Stimulated activated CD8-positive, alpha-beta memory T cell treated with anti-CD3 and anti-CD28 coated beads, Interleukin-7, amount 100 ng/mL, for 24 hours (primary cell): ENCODE measurements around the gene ACKR4.
"Not testable (repeated sequence)": the region's sequence is repeated elsewhere in the genome, so short reads cannot be mapped to it uniquely, and the experiment has no call there.

Experiments used
- DNase-seq: peaks from one replicate; pipeline ENCODE4 v3.0.0-alpha.2; 2020; ENCODE audit warnings: low read depth

Gene ACKR4

DNA sequence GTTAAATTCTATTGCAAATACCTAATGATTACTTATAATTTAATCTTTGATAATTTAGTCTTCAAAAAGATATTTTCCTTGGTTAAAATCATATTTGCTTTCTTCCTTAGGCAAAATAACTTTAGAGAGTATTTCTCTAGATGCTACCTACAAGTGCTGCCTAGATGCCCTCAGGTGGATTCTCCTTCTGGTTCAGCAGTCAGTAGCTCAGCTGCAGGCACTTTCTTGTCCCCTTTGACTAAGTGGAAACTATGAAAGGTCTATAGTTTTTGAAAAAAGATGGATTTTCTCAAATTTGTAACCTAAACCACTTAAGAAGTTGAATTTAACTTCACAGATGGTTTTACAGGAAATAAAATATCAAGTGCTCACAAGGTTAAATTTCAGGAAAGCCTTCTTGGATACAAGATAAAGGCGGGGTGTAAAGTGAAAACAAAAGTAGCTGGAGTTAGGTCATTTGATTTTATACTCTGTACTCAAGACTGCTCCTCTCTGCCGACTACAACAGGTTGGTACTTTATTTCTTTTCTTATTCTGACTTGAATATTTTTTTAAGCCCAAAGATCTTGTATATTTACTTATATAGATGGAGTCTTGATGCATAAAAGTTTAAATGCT lies at the start of gene ACKR4:
Gene ACKR4, plus strand, starts transcription at position 455 of the 618 bp plus-strand sequence. CDS start 3,128 bp downstream, outside the sequence.
- DNase-seq, result no peak

DNA sequence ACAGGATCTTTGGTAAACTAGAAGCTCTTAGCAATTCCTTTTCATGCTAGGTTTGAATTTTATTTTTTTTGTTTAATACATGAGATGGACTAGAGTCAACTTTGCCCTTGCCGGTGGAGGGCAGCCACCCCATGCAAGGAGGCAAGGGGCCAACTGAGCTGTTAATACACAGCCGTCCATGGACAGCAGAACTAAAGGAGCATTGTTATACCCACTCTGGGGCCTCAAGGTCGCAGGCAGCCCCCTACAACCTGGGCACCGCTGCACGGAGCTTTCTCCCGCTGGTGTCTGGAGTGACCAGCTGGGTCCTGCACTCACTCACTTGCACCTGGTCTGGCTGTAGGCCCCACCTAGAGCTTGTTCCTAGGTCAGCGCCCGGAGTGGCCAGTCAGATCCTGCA lies 47.9 kb upstream of the ACKR4 start:
- no peak for DNase-seq

- DNase-seq, result no peak
These were observed 47.0 kb upstream of the ACKR4 start for GRCh38 chr3:132549890-132550578.

GRCh38 chr3:132550579-132551305 lies 46.3 kb upstream of the ACKR4 start:
- no peak for DNase-seq

GRCh38 chr3:132553826-132554225 lies 43.2 kb upstream of the ACKR4 start:
- DNase-seq, result no peak

GRCh38 chr3:132554437-132554836 lies 42.6 kb upstream of the ACKR4 start:
- no peak for DNase-seq

- DNase-seq, result no peak
These were observed 41.6 kb upstream of the ACKR4 start for GRCh38 chr3:132555306-132556035.

- DNase-seq, result not testable (repeated sequence)
These were observed 41.1 kb upstream of the ACKR4 start for GRCh38 chr3:132556036-132556386.

DNA sequence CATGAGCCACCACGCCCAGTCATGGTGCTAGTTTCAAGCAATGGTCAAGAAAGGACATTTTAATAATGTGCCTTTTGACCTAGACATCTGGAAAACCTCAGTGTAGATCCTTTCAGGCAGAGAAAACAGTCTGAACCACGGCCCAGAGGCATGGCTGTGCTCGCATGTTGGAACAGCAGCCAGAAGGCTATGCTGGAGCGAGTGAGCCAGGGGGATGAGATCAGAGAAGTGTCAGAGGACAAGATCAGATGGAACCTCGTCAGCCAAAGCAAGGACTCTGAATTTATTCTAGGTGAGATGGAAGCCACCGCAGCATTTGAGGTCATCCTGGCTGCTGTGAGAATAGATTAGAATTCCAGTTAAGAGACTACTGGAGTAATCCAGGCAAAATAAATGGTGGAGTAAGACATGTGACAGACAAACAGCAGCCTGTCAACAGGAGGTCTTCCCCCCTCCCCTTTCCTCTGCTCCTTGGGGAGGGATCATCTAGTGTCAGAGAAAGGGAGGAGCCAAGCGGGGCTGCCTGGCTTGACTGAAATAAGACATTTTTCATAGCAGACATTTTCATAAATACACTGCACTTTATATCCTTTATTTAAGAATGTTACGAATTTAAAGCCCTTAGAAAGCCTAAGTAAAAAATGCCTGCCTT lies 40.4 kb upstream of the ACKR4 start:
- no peak for DNase-seq

DNA sequence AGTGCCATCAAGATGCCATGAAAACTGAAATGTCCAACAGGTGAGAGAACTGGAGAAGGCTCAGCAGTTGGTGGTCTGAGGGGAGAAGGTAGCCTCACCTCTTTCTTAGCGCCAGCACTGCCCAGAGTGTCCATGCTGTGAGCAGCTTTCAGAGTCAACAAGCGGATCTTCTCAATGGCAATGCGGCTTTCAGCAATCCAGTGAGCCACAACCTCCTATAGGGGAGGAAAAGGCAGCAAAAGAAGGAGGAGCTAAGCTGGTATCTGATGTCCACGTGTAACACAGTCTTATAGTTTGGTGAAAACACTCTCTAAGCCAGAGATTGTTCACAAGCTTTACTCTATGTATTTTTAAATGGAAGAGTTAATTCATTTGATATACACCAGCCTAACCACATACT lies 36.1 kb upstream of the ACKR4 start:
- DNase-seq, result no peak

DNA sequence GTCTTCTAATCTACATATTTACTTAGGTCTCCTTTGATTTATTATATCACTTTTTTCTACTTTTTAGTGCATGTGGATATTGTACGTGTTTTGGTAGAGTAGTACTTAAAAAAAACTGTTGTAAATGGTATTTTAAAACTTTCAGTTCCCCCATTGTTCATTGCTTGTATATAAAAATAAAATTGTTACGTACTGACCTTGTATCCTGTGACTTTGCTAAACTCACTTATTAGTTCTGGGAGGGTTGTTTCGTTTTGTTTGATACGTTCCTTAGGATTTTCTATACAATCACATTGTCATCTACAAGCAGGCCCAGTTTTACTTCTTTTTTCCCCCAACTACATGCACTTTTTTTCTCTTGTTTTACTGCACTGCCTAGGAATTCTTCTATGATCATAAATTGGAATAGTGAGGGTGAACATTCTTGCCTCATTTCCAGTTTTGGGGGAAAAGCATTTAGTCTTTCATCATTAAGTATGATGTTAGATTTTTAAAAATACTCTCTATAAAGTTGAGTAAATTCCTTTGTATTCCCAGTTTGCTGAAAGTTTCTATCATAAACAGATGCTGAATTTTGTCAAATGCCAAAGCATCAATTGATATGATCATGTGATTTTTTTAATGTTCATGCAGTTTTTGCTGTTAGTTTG lies 33.5 kb upstream of the ACKR4 start:
- DNase-seq, result no peak

DNA sequence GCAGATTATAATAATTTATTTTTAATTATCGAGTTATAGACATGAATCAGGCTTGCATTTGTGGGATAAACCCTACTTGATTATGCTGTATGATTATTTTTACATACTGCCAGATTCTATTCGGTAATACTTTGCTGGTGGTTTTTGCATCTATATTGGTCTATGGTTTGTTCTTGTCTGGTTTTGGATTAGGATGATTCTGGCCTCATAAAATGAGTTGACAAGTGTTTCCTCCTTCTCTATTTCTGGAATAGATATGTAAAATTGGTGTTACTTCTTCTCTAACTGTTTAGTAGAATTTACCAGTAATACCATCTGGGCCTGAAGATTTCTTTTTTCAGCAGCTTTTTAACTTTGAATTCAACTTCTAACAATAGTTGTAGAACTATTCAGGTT lies 33.0 kb upstream of the ACKR4 start:
- DNase-seq, result no peak

DNA sequence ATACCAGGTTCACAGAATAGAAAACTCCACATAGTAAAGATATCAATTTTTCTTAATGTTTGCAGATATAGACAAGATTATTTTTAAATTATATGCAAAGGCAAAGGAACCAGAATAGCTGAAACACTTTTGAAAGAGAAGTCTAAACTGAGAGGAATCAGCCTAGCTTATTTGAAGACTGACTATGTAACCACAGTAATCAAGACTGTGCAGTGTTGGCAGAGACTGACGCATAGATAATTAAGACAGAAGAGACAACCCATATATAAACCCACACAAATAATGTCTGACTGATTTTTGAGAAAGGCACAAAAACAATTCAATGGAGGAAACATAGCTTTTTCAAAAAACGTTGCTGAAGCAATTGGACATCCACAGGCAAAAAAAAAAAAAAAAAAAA lies 28.6 kb upstream of the ACKR4 start:
- DNase-seq, result no peak

GRCh38 chr3:132569153-132569552 lies 27.9 kb upstream of the ACKR4 start:
- DNase-seq, result no peak

DNA sequence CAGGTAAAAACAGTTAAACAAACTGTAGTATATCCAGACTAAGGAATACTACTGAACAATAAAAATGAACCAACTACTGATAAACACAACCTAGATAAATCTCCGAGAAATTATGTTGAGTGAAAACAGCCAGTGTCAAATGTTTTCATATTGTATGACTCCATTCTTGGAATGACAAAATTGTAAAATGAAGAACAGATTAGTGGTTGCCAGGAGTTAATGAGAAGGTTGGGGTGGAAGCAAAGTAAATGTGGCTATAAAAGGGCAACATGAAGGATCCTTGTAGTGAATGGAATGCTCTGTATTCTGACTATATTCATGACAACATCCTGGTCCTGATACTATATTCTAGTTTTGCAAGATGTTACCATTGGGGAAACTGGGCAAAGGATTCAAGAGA lies 27.5 kb upstream of the ACKR4 start:
- no peak for DNase-seq

- no peak for DNase-seq
These were observed 27.1 kb upstream of the ACKR4 start for GRCh38 chr3:132570016-132570415.

DNA sequence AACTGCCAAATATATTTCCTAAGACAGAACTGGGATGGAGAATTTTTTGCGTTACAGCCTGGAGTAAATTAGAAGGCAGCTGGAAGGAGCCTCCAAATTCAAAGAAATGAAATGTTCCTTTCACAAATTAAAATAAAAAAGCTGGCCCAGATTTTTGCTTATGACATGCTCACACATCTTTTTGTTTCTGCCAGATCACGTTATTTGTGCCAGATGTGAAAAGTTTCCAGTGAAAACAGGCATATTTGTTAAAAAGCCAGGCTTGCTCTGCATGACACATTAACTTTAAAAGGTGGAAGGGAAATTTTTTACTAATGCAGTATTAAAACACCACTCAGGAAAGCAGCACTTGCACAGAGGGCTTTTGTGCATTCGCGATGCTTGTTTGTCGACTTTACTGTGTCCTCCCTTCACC lies 23.3 kb upstream of the ACKR4 start:
- DNase-seq, result no peak

DNA sequence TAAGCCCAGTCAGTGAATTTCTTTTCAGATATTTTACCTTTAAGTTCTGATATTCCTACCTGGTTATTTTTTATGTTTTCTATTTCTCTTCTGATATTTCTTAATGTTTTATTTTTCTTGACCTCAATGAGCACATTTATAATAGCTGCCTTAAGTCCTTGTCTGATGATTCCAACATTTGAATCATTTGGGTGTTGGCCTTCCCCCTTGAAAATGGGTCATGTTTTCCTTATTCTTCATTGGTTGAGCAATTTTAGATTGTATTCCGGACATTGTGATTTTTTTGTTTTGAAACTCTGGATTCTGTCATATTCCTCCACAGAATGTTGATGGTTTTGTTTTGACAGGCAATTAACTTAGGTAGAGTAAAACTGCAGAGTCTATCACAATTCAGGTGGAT lies 9.7 kb upstream of the ACKR4 start:
- no peak for DNase-seq

GRCh38 chr3:132592216-132592615 lies 4.9 kb upstream of the ACKR4 start:
- DNase-seq, result no peak

GRCh38 chr3:132593241-132593946 lies 3.7 kb upstream of the ACKR4 start:
- no peak for DNase-seq

DNA sequence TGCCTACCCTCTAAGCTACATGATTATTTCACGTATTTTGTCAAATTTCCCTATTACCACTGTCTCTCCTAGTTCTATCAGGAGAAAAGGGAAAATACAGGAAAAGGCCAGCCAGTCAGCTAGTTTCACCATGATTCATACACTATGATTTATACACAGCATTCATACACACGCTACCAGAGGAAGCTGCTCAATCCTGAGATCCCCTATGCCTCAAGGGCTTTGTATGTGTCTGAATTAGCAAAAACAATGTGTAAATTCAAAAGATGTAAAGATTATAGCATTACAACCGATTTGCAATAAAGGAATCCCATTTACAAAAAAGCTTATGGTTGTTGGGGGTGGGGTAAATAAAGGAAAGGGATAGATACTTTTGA lies 3.1 kb upstream of the ACKR4 start:
- DNase-seq, result no peak
